Caco-2 (cell line): Measurements from ENCODE around the gene GFRA1. TPM values are rescaled to one million over a fixed set of nuclear protein-coding genes. Genes with fewer than 3 reads are reported as not detected.
"Not testable (repeated sequence)": the region's sequence is repeated elsewhere in the genome, so short reads cannot be mapped to it uniquely, and the experiment has no call there.

ENCODE experiments used
- BruUV-seq: library from RNA; stranded (reverse); fragments of 400-500 nt; replicated peaks from 2 replicates; lab custom pipeline; 2021; lab: Mats Ljungman, UMichigan
- CTCF ChIA-PET: fragments of 300-600 bp; sonication (Branson Sonifier 250); formaldehyde crosslinking; loops from one replicate; lab custom pipeline; 2022; ENCODE audit warnings: antibody characterized with exemption; lab: Charles Lee
- POLR2A ChIA-PET: fragments of 300-600 bp; sonication (Branson Sonifier 250); formaldehyde crosslinking; loops from one replicate; lab custom pipeline; 2022; ENCODE audit warnings: antibody characterized with exemption; lab: Charles Lee
- DNase-seq, 2 experiments: peaks; one replicate each; pipeline versions ENCODE4 v3.0.0 to v3.0.0-alpha.2; 2020 to 2022
- H3K27me3 ChIP-seq: replicated peaks from 2 replicates; pipeline ENCODE4 v1.6.0; 2011; ENCODE audit warnings: low read length; ENCODE audit not compliant: control insufficient read depth, insufficient read depth
- H3K36me3 ChIP-seq: 2 replicates; pipeline ENCODE4 v1.5.1; 2011; ENCODE audit warnings: low read length; ENCODE audit not compliant: control insufficient read depth, insufficient read depth
- H3K4me1 ChIP-seq: fragments of 250-450 bp; sonication (Bioruptor Pico); 2 replicates; pipeline ENCODE4 v1.5.1; 2020; ENCODE audit warnings: mild to moderate bottlenecking
- H3K4me3 ChIP-seq: 2 replicates; pipeline ENCODE4 v1.5.1; 2011; ENCODE audit warnings: low read depth, mild to moderate bottlenecking, control low read depth, low read length
- H3K9me3 ChIP-seq: fragments of 250-450 bp; sonication (Bioruptor Pico); 2 replicates; pipeline ENCODE4 v1.5.1; 2020; ENCODE audit warnings: mild to moderate bottlenecking, moderate library complexity
- H3K27ac Mint-ChIP-seq: one replicate; pipeline ENCODE4 v1.8.0; 2022; ENCODE audit warnings: mixed read lengths; ENCODE audit not compliant: unreplicated experiment
- H3K27me3 Mint-ChIP-seq: one replicate; pipeline ENCODE4 v1.8.0; 2022; ENCODE audit warnings: mixed read lengths; ENCODE audit not compliant: insufficient read depth, unreplicated experiment
- H3K36me3 Mint-ChIP-seq: one replicate; pipeline ENCODE4 v1.8.0; 2022; ENCODE audit warnings: mild to moderate bottlenecking, mixed read lengths; ENCODE audit not compliant: insufficient read depth, unreplicated experiment
- H3K4me1 Mint-ChIP-seq: one replicate; pipeline ENCODE4 v1.8.0; 2022; ENCODE audit warnings: low read depth, mixed read lengths; ENCODE audit not compliant: unreplicated experiment
- H3K4me3 Mint-ChIP-seq: one replicate; pipeline ENCODE4 v1.8.0; 2022; ENCODE audit warnings: mild to moderate bottlenecking, moderate library complexity, mixed read lengths; ENCODE audit not compliant: unreplicated experiment
- H3K9me3 Mint-ChIP-seq: one replicate; pipeline ENCODE4 v1.8.0; 2022; ENCODE audit warnings: mixed read lengths; ENCODE audit not compliant: unreplicated experiment
- intact Hi-C: fragments of 100-400 bp; cut with micrococcal nuclease; formaldehyde crosslinking; loops from one replicate; pipeline ENCODE4 v1.10.0; 2022; ENCODE audit not compliant: unreplicated experiment
- total RNA-seq: library from RNA; stranded (reverse); gene quantifications from 2 replicates; pipeline ENCODE4 v1.2.3, GENCODE V29; 2022
- TF ChIP-seq, protein P1 (sequence below), 2 experiments: fragments of 200-600 bp in 1 of 2; IDR thresholded peaks; 1 replicate in 1 of 2; 2 replicates in 1 of 2; pipeline versions ENCODE4 v1.5.1 to v1.8.0; 2011 to 2022; ENCODE audit warnings: antibody characterized with exemption in 1 of 2, control low read depth in 1 of 2, inconsistent platforms in 1 of 2, low read depth in 1 of 2, low read length in 1 of 2, mild to moderate bottlenecking in 1 of 2, moderate library complexity in 1 of 2; ENCODE audit not compliant: insufficient read depth in 1 of 2, severe bottlenecking in 1 of 2, unreplicated experiment in 1 of 2

Gene GFRA1
- total RNA-seq, 1 experiment from 2014 or later: not detected

DNA sequence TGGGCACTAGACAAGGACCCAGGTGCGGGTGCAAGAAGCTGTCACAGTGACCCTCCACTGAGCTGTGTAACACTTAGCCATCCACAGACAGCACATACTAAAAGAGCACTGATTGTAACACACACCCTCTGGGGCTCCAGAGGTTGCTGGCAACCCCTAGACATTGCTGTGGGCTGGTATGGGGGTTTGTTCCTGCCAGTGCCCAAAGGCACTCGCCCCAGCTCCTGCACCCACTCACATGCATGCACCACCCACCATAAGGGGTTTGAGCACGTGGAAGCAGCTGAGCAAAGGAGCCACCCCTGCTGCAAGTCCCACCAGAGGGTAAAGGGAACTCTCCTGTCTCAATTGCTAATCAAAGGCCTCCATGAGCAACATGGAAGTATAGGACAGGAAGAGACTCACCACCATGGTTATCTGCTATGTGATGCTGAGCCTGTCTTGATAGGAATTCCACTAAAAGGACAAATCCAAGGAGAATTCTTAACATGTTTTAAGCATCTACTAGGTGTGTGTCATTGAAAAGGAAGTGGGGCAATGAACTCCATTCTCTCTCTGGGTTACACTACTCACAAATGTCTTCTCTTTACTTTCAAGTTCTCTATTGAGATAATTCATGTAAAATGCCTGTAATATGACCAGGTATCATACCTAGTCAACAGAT is 103.1 kb downstream of the GFRA1 start:
- Mint-ChIP-seq H3K27me3 (no peaks in the 10 kb centered on the region), H3K9me3 (peaks cover 10% of the 10 kb centered on the region), H3K4me1 (no peaks in the 10 kb centered on the region), H3K4me3 (no peak overlapping the region), H3K36me3 (no peaks in the 10 kb centered on the region), H3K27ac (no peak overlapping the region)
- Histone ChIP-seq H3K36me3 (no peaks in the 10 kb centered on the region), H3K9me3 (no peaks in the 10 kb centered on the region), H3K4me3 (no peak overlapping the region), H3K4me1 (no peaks in the 10 kb centered on the region), H3K27me3 (no peaks in the 10 kb centered on the region)
- CTCF ChIA-PET: no interaction called here
- POLR2A ChIA-PET: interaction anchor here (0.6 kb wide), 1 partner anchor 81 kb away, joined by 7 read pairs; no protein-coding TSS in a partner anchor
- no peak for DNase-seq
- TF ChIP-seq, protein P1, sequence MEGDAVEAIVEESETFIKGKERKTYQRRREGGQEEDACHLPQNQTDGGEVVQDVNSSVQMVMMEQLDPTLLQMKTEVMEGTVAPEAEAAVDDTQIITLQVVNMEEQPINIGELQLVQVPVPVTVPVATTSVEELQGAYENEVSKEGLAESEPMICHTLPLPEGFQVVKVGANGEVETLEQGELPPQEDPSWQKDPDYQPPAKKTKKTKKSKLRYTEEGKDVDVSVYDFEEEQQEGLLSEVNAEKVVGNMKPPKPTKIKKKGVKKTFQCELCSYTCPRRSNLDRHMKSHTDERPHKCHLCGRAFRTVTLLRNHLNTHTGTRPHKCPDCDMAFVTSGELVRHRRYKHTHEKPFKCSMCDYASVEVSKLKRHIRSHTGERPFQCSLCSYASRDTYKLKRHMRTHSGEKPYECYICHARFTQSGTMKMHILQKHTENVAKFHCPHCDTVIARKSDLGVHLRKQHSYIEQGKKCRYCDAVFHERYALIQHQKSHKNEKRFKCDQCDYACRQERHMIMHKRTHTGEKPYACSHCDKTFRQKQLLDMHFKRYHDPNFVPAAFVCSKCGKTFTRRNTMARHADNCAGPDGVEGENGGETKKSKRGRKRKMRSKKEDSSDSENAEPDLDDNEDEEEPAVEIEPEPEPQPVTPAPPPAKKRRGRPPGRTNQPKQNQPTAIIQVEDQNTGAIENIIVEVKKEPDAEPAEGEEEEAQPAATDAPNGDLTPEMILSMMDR (IDR thresholded peaks at IDR 0.05; ENCODE audit: insufficient read depth in 1 of 2, low read depth in 1 of 2, low read length in 1 of 2, severe bottlenecking in 1 of 2, unreplicated experiment in 1 of 2): no peak
- BruUV-seq: no TSS peak
- intact Hi-C loops: no loop called here

DNA sequence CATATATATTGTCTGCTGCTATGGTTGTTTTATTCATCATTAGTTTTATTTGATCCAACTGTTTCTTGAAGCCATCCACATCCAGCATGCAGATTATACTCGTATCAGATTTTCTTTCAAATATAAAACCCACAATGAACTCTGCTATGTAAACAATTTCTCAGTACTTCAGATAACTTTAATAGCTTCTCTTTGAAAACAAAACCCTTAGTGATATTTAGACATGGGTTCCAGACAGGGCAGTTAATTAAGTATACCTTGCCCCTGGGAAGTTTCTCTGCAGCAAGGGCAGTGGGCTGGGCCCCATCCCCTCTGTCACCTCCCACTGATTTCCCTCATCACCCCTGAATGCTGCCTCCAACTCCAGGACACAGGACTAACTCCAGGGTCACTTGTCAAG is 104.3 kb downstream of the GFRA1 start:
- Histone ChIP-seq H3K36me3 (no peaks in the 10 kb centered on the region), H3K4me3 (no peak overlapping the region), H3K27me3 (no peaks in the 10 kb centered on the region), H3K4me1 (no peaks in the 10 kb centered on the region), H3K9me3 (no peaks in the 10 kb centered on the region)
- no peak overlapping the region for H3K27ac Mint-ChIP-seq
- no peaks in the 10 kb centered on the region for H3K4me1 Mint-ChIP-seq
- peaks cover 10% of the 10 kb centered on the region for H3K9me3 Mint-ChIP-seq
- CTCF ChIA-PET: no interaction called here
- no TSS peak for BruUV-seq
- H3K4me3 Mint-ChIP-seq: no peak overlapping the region
- no peaks in the 10 kb centered on the region for H3K36me3 Mint-ChIP-seq
- no peaks in the 10 kb centered on the region for H3K27me3 Mint-ChIP-seq
- TF ChIP-seq, protein P1 (IDR thresholded peaks at IDR 0.05; ENCODE audit: insufficient read depth in 1 of 2, low read depth in 1 of 2, low read length in 1 of 2, severe bottlenecking in 1 of 2, unreplicated experiment in 1 of 2): no peak
- DNase-seq: no peak
- POLR2A ChIA-PET: no interaction called here
- intact Hi-C loops: no loop called here

DNA sequence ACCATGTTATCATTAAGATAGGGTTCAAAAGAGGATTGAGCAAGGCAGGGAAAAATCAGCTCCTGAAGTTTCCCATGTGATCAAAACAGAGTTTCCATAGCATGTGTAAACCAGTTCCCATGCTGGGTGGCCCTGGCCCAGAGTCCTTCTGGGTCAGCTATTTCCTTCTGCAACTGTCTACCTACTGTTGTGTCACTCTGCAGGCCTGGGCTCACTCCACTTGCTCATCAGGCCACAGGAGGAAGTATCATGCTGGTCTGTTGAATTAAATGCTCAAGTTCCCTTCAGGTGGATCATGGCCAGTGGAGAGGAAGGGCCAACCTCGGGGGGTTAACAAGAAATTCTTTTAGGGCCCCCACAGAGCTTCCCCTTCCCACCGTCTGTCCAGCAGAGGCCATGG is 104.7 kb downstream of the GFRA1 start:
- no peaks in the 10 kb centered on the region for H3K36me3 Mint-ChIP-seq
- H3K27me3 Mint-ChIP-seq: no peaks in the 10 kb centered on the region

DNA sequence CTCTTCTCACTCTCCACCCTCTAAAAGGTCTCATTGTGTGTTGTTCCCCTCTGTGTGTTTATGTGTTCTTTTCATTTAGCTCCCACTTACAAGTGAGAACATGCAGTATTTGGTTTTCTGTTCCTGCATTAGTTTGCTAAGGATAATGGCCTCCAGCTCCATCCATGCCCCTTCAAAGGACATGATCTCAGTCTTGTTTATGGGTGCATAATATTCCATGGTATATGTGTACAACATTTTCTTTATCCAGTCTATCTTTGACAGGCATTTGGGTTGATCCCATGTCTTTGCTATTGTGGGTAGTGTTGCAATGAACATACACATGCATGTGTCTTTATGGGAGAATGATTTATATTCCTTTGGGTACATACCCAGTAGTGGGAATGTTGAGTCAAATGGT is 107.1 kb downstream of the GFRA1 start:
- H3K27me3 Mint-ChIP-seq, H3K4me3 Mint-ChIP-seq, H3K27ac Mint-ChIP-seq, intact Hi-C loops, H3K4me1 ChIP-seq, DNase-seq, H3K9me3 ChIP-seq, H3K36me3 ChIP-seq, BruUV-seq, H3K27me3 ChIP-seq, H3K36me3 Mint-ChIP-seq, H3K4me3 ChIP-seq, CTCF ChIA-PET, H3K4me1 Mint-ChIP-seq, POLR2A ChIA-PET: not testable (repeated sequence)
- H3K9me3 Mint-ChIP-seq: peaks cover 10% of the 10 kb centered on the region

More for the DNA sequence above, 104.7 kb downstream of the GFRA1 start:
- no peaks in the 10 kb centered on the region for H3K4me1 Mint-ChIP-seq
- BruUV-seq: no TSS peak
- ChIA-PET POLR2A (no interaction called here), CTCF (no interaction called here)
- Histone ChIP-seq H3K27me3 (no peaks in the 10 kb centered on the region), H3K9me3 (no peaks in the 10 kb centered on the region), H3K4me3 (no peak overlapping the region), H3K36me3 (no peaks in the 10 kb centered on the region), H3K4me1 (no peaks in the 10 kb centered on the region)
- TF ChIP-seq, protein P1 (IDR thresholded peaks at IDR 0.05; ENCODE audit: insufficient read depth in 1 of 2, low read depth in 1 of 2, low read length in 1 of 2, severe bottlenecking in 1 of 2, unreplicated experiment in 1 of 2): no peak
- no peak overlapping the region for H3K4me3 Mint-ChIP-seq
- H3K27ac Mint-ChIP-seq: no peak overlapping the region
- intact Hi-C loops: no loop called here
- no peak for DNase-seq
- peaks cover 10% of the 10 kb centered on the region for H3K9me3 Mint-ChIP-seq
